HG03139 (cell line): ENCODE measurements around the gene EDRF1.

Experiments
- ATAC-seq: cut with Tn5 transposase; IDR thresholded peaks from one replicate; pipeline ENCODE4 v1.9.1; 2021; ENCODE audit not compliant: unreplicated experiment

Gene EDRF1

GRCh38 chr10:125761961-125762360 lies 42.5 kb downstream of the EDRF1 start:
- ATAC-seq: no peak

GRCh38 chr10:125762692-125763648 lies 43.5 kb downstream of the EDRF1 start:
- no peak for ATAC-seq

GRCh38 chr10:125765835-125766234 lies 46.3 kb downstream of the EDRF1 start:
- ATAC-seq: no peak

GRCh38 chr10:125766511-125766910 lies 47.0 kb downstream of the EDRF1 start:
- no peak for ATAC-seq

- no peak for ATAC-seq
Measured at GRCh38 chr10:125768219-125768855, 48.8 kb downstream of the EDRF1 start.

- ATAC-seq: no peak
Measured at GRCh38 chr10:125769175-125769574, 49.7 kb downstream of the EDRF1 start.

GRCh38 chr10:125770844-125771243 lies 51.3 kb downstream of the EDRF1 start:
- ATAC-seq: no peak

GRCh38 chr10:125772112-125772863 lies 52.8 kb downstream of the EDRF1 start:
- ATAC-seq: no peak

GRCh38 chr10:125772864-125773180 lies 53.3 kb downstream of the EDRF1 start:
- no peak for ATAC-seq

GRCh38 chr10:125773687-125774543 lies 54.4 kb downstream of the EDRF1 start:
- no peak for ATAC-seq

GRCh38 chr10:125774581-125775191 lies 55.2 kb downstream of the EDRF1 start:
- no peak for ATAC-seq

- ATAC-seq: no peak
Measured at GRCh38 chr10:125775491-125776106, 56.1 kb downstream of the EDRF1 start, which contains the start of gene MMP21. TSS of gene MMP21 (minus strand) at chr10:125775821. CDS start at chr10:125775821, 0 bp downstream.

GRCh38 chr10:125777806-125778205 lies 58.3 kb downstream of the EDRF1 start:
- no peak for ATAC-seq

- no peak for ATAC-seq
Measured at GRCh38 chr10:125778556-125778955, 59.0 kb downstream of the EDRF1 start.

GRCh38 chr10:125779403-125780327 lies 60.2 kb downstream of the EDRF1 start:
- ATAC-seq: no peak

GRCh38 chr10:125781374-125781773 lies 61.9 kb downstream of the EDRF1 start:
- no peak for ATAC-seq

GRCh38 chr10:125782054-125782453 lies 62.5 kb downstream of the EDRF1 start:
- ATAC-seq: no peak

GRCh38 chr10:125782616-125783015 lies 63.1 kb downstream of the EDRF1 start:
- no peak for ATAC-seq

- no peak for ATAC-seq
Measured at GRCh38 chr10:125783408-125783807, 63.9 kb downstream of the EDRF1 start.
